H1 (cell line): Measurements from ENCODE around the gene CENPP. TPM values are rescaled to one million over a fixed set of nuclear protein-coding genes. Genes with fewer than 3 reads are reported as not detected.
"Not testable (repeated sequence)": the region's sequence is repeated elsewhere in the genome, so short reads cannot be mapped to it uniquely, and the experiment has no call there.

Source experiments
- CTCF ChIA-PET: fragments of 300-600 bp; sonication (Branson Sonifier 250); formaldehyde crosslinking; loops from one replicate; lab custom pipeline; 2021; ENCODE audit not compliant: partially characterized antibody; lab: Charles Lee
- POLR2A ChIA-PET: fragments of 300-600 bp; sonication (Branson Sonifier 250); formaldehyde crosslinking; loops from one replicate; lab custom pipeline; 2021; ENCODE audit warnings: inconsistent platforms; ENCODE audit not compliant: partially characterized antibody; lab: Charles Lee
- DNase-seq, 2 experiments: peaks; one replicate each; pipeline versions ENCODE4 v3.0.0 to v3.0.0-alpha.2; 2010 to 2022; ENCODE audit warnings: low spot score in 2 of 2, low read depth in 1 of 2, mixed read lengths in 1 of 2
- FAIRE-seq: peaks from 2 replicates; lab custom pipeline; 2011; peaks lifted over from hg19 to GRCh38; lab: Jason Lieb, UNC
- H2AFZ ChIP-seq: 2 replicates; pipeline ENCODE4 v1.8.1; 2012; ENCODE audit warnings: low read length, inconsistent platforms
- H2AK5ac ChIP-seq: 2 replicates; pipeline ENCODE4 v1.6.1; 2013; ENCODE audit warnings: low read depth, low read length
- H2BK120ac ChIP-seq: replicated peaks from 2 replicates; pipeline ENCODE3; 2013; ENCODE audit warnings: low read depth, low read length, inconsistent platforms
- H2BK12ac ChIP-seq: 2 replicates; pipeline ENCODE4 v1.6.1; 2013; ENCODE audit warnings: low read depth, low read length
- H2BK15ac ChIP-seq: 2 replicates; pipeline ENCODE4 v1.6.1; 2013; ENCODE audit warnings: low read length
- H2BK20ac ChIP-seq: 2 replicates; pipeline ENCODE4 v1.6.1; 2013; ENCODE audit warnings: low read length
- H2BK5ac ChIP-seq: 2 replicates; pipeline ENCODE4 v1.6.1; 2013; ENCODE audit warnings: low read depth, low read length
- H3K14ac ChIP-seq: 2 replicates; pipeline ENCODE4 v1.6.1; 2013; ENCODE audit warnings: inconsistent platforms; ENCODE audit not compliant: insufficient read length
- H3K18ac ChIP-seq: 2 replicates; pipeline ENCODE4 v1.6.1; 2013; ENCODE audit warnings: low read length; ENCODE audit errors: extremely low read depth
- H3K23ac ChIP-seq: 2 replicates; pipeline ENCODE4 v1.6.1; 2013; ENCODE audit warnings: inconsistent platforms; ENCODE audit not compliant: insufficient read length
- H3K23me2 ChIP-seq: 2 replicates; pipeline ENCODE4 v1.6.1; 2013; ENCODE audit warnings: low read depth, low read length
- H3K27ac ChIP-seq: 2 replicates; pipeline ENCODE4 v1.6.1; 2011; ENCODE audit warnings: low read depth, low read length, inconsistent platforms
- H3K27me3 ChIP-seq, 4 experiments: replicated peaks in 1 of 4; 1 replicate in 1 of 4; 2 replicates in 3 of 4; pipeline versions ENCODE4 v1.6.1 to v1.8.1; 2011 to 2013; ENCODE audit warnings: low read length in 3 of 4, mild to moderate bottlenecking in 3 of 4, inconsistent platforms in 2 of 4, mixed read lengths in 2 of 4, moderate library complexity in 1 of 4; ENCODE audit not compliant: control insufficient read depth in 3 of 4, insufficient read depth in 3 of 4; ENCODE audit errors: extremely low read depth in 1 of 4
- H3K36me3 ChIP-seq, 4 experiments: 2 replicates each; pipeline versions ENCODE4 v1.6.1 to v1.8.1; 2011 to 2013; ENCODE audit warnings: mild to moderate bottlenecking in 4 of 4, low read length in 3 of 4, moderate library complexity in 2 of 4, control low read depth in 1 of 4, inconsistent platforms in 1 of 4; ENCODE audit not compliant: insufficient read depth in 4 of 4, control insufficient read depth in 2 of 4
- H3K4ac ChIP-seq: replicated peaks from 2 replicates; pipeline ENCODE3; 2013; ENCODE audit warnings: low read length, low read depth, mixed read lengths, inconsistent platforms; ENCODE audit not compliant: insufficient read length
- H3K4me1 ChIP-seq, 4 experiments: replicated peaks in 1 of 4; 1 replicate in 1 of 4; 2 replicates in 3 of 4; pipeline versions ENCODE4 v1.6.1 to v1.8.1; 2011 to 2013; ENCODE audit warnings: low read length in 3 of 4, inconsistent platforms in 2 of 4, mixed read lengths in 1 of 4; ENCODE audit not compliant: insufficient read depth in 4 of 4, control insufficient read depth in 3 of 4
- H3K4me2 ChIP-seq, 2 experiments: 2 replicates each; pipeline versions ENCODE4 v1.6.1 to v1.8.1; 2011 to 2013; ENCODE audit warnings: low read depth in 2 of 2, low read length in 2 of 2, control low read depth in 1 of 2, inconsistent platforms in 1 of 2, mild to moderate bottlenecking in 1 of 2; ENCODE audit not compliant: insufficient read depth in 1 of 2
- H3K4me3 ChIP-seq, 4 experiments: fragments of 200-600, 300-600 bp in 1 of 4; sonication (generic), shearing (Covaris generic), sonication (Bioruptor Twin) in 1 of 4; 2 replicates each; pipeline versions ENCODE4 v1.5.1 to v1.8.1; 2011 to 2016; ENCODE audit warnings: low read length in 4 of 4, low read depth in 3 of 4, control low read depth in 2 of 4, inconsistent platforms in 2 of 4, mild to moderate bottlenecking in 2 of 4, mixed read lengths in 1 of 4, moderate library complexity in 1 of 4; ENCODE audit not compliant: insufficient read depth in 2 of 4; ENCODE audit errors: extremely low read depth in 1 of 4
- H3K56ac ChIP-seq: replicated peaks from 2 replicates; pipeline ENCODE3; 2013; ENCODE audit warnings: low read depth, mild to moderate bottlenecking, mixed read lengths, low read length, inconsistent platforms; ENCODE audit not compliant: insufficient read length
- H3K79me1 ChIP-seq: 2 replicates; pipeline ENCODE4 v1.6.1; 2013; ENCODE audit warnings: low read depth, low read length, control low read depth
- H3K79me2 ChIP-seq, 2 experiments: 2 replicates each; pipeline versions ENCODE4 v1.6.1 to v1.8.1; 2012 to 2013; ENCODE audit warnings: low read length in 2 of 2, mild to moderate bottlenecking in 2 of 2, inconsistent platforms in 1 of 2; ENCODE audit not compliant: insufficient read depth in 2 of 2, control insufficient read depth in 1 of 2
- H3K9ac ChIP-seq, 4 experiments: replicated peaks in 1 of 4; 1 replicate in 1 of 4; 2 replicates in 3 of 4; pipeline versions ENCODE4 v1.6.1 to v1.8.1; 2011 to 2013; ENCODE audit warnings: low read depth in 3 of 4, low read length in 3 of 4, control low read depth in 2 of 4, mild to moderate bottlenecking in 2 of 4, moderate library complexity in 2 of 4, inconsistent platforms in 1 of 4; ENCODE audit errors: extremely low read depth in 1 of 4
- H3K9me3 ChIP-seq, 2 experiments: 2 replicates each; pipeline versions ENCODE4 v1.6.1 to v1.8.1; 2012 to 2013; ENCODE audit warnings: mild to moderate bottlenecking in 2 of 2, moderate library complexity in 2 of 2, control low read depth in 1 of 2, inconsistent platforms in 1 of 2, low read depth in 1 of 2, low read length in 1 of 2, mixed read lengths in 1 of 2; ENCODE audit not compliant: insufficient read depth in 2 of 2
- H4K20me1 ChIP-seq, 2 experiments: replicated peaks in 1 of 2; 2 replicates each; pipeline versions ENCODE3 to v1.8.1; 2011 to 2013; ENCODE audit warnings: inconsistent platforms in 2 of 2, low read length in 2 of 2, mild to moderate bottlenecking in 1 of 2; ENCODE audit not compliant: insufficient read depth in 2 of 2, control insufficient read depth in 1 of 2
- H4K5ac ChIP-seq: 2 replicates; pipeline ENCODE4 v1.6.1; 2013; ENCODE audit warnings: low read length, low read depth, mixed read lengths, inconsistent platforms; ENCODE audit not compliant: insufficient read length
- H4K8ac ChIP-seq: 2 replicates; pipeline ENCODE4 v1.8.0; 2013; ENCODE audit warnings: mild to moderate bottlenecking, moderate library complexity, low read length, inconsistent platforms; ENCODE audit not compliant: insufficient read depth; ENCODE audit errors: extremely low read depth
- H4K91ac ChIP-seq: replicated peaks from 2 replicates; pipeline ENCODE3; 2013; ENCODE audit warnings: low read length, mixed read lengths, inconsistent platforms; ENCODE audit not compliant: insufficient read length
- BCL11A ChIP-seq, 2 experiments: IDR thresholded peaks; one replicate each; pipeline ENCODE4 v1.6.1; 2011; ENCODE audit warnings: low read depth in 2 of 2, low read length in 2 of 2, mild to moderate bottlenecking in 2 of 2
- CHD1 ChIP-seq: IDR thresholded peaks from 2 replicates; pipeline ENCODE4 v1.6.1; 2012; ENCODE audit warnings: low read depth, low read length, improper control_type of control experiment
- CHD2 ChIP-seq: IDR thresholded peaks from 2 replicates; pipeline ENCODE4 v1.6.1; 2012; ENCODE audit warnings: low read length, improper control_type of control experiment
- GTF2F1 ChIP-seq: IDR thresholded peaks from 2 replicates; pipeline ENCODE4 v1.6.1; 2012; ENCODE audit warnings: low read depth, low read length, improper control_type of control experiment, borderline replicate concordance
- JUN ChIP-seq: IDR thresholded peaks from 2 replicates; pipeline ENCODE4 v1.6.1; 2011; ENCODE audit warnings: low read depth, mild to moderate bottlenecking, improper control_type of control experiment, low read length
- RAD21 ChIP-seq, 2 experiments: IDR thresholded peaks in 1 of 2; conservative IDR thresholded peaks in 1 of 2; 2 replicates each; pipeline ENCODE4 v1.6.1; 2011; ENCODE audit warnings: low read depth in 2 of 2, low read length in 2 of 2, improper control_type of control experiment in 1 of 2, inconsistent platforms in 1 of 2, mild to moderate bottlenecking in 1 of 2, moderate library complexity in 1 of 2
- SIRT6 ChIP-seq: IDR thresholded peaks from one replicate; pipeline ENCODE4 v1.7.1; 2012; ENCODE audit warnings: low read length, inconsistent platforms
- TEAD4 ChIP-seq: IDR thresholded peaks from 2 replicates; pipeline ENCODE4 v1.6.1; 2012; ENCODE audit warnings: low read depth, low read length, inconsistent platforms, mixed read lengths
- YY1 ChIP-seq: IDR thresholded peaks from 2 replicates; pipeline ENCODE4 v1.6.1; 2011; ENCODE audit warnings: low read depth, mild to moderate bottlenecking, low read length
- WGBS, 2 experiments: shearing (Covaris generic) in 1 of 2; methylation state at CpG; one replicate each; pipeline versions ENCODE4 v1.1.6 to v1.1.7; 2013 to 2015; ENCODE audit warnings: low lambda C conversion rate in 2 of 2, mixed read lengths in 2 of 2, inconsistent platforms in 1 of 2, low coverage in 1 of 2, missing lambda C conversion rate in 1 of 2; ENCODE audit not compliant: insufficient replicate concordance in 2 of 2, insufficient coverage in 1 of 2, insufficient read length in 1 of 2; ENCODE audit errors: extremely low coverage in 1 of 2, missing lambda C conversion rate in 1 of 2; 5-methylcytosine and 5-hydroxymethylcytosine counted together
- polyA plus RNA-seq, 7 experiments: library from polyadenylated mRNA; depleted of rRNA in 3 of 7; stranded (reverse) in 5 of 7; unstranded in 2 of 7; fragments of >200 nt in 5 of 7; fragments of 200-250 nt in 2 of 7; gene quantifications; 1 replicate in 5 of 7; 2 replicates in 1 of 7; 4 replicates in 1 of 7; pipeline versions ENCODE4 v1.2.1 to v1.2.3, GENCODE V29; 2011 to 2013; ENCODE audit warnings: missing spikeins in 2 of 7, mixed read lengths in 2 of 7
- total RNA-seq: library from RNA; stranded (reverse); fragmentation: NEBNext Ultra II Directional; extraction: Animal tissue kit (Norgen Biotek cat#: 25700); gene quantifications from 2 replicates; pipeline ENCODE4 v1.2.1, GENCODE V29; 2021

Gene CENPP
- total and polyA plus RNA-seq, 2 of the 8 experiments (the other 6 are each of a cell fraction or from before 2014, with no cell fraction given) = 2.7 to 10.8 TPM

DNA sequence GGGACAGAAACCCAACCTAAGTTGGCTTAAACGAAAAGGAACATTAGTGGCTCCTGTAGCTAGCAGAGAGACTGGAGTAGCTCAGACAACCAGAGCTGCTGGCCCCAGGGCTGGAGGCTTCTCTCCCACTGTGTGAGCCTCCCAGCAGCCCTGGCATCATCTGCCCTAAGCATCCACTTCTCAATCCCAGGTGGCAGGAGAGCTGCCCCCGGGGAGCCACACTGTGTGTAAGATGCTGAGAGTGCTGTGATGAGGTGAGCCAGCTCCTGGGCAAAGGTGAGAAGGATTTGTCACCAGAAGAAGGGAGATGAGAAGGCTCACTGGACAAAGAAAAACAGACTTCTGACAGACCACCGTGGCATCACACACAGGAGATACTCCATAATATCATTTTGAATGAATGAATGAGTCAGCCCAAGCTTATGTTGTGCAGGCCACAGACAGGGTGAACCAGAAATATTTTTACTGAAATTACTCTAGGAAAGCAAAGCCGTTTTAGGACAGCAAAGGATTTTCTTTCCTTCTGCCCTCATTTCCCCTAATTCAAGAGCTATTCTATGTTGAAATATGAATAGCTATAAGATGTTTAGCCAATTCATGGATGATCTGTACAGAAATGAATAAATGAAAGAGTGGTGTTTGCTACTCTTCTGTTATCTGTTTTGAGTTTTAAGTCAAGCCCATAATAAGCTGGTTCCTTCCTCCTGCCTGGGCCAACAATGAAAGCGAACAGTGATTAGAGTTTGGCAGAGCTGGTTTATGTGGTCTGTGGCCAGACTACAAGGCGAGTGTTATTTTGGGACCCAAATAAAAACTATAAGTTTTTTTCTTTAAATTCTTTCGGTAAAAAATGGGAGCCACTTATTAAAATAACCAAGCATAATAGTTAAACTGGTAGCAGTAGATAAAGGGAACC lies 267.5 kb downstream of the CENPP start (continued):
- TF ChIP-seq YY1 = no peak
- TF ChIP-seq TEAD4 = no peak
- no peak for TF ChIP-seq JUN
- no peak for TF ChIP-seq CHD2
- no peak for TF ChIP-seq CHD1
- TF ChIP-seq RAD21 (IDR thresholded peaks at IDR 0.05 in 1 of 2, conservative IDR thresholded peaks at IDR 0.05 in 1 of 2; ENCODE audit: low read depth in 2 of 2, low read length in 2 of 2) = no peak
- TF ChIP-seq BCL11A (IDR thresholded peaks at IDR 0.05; ENCODE audit: low read depth in 2 of 2, low read length in 2 of 2) = no peak
- TF ChIP-seq SIRT6 = no peak
- TF ChIP-seq GTF2F1 = no peak

DNA sequence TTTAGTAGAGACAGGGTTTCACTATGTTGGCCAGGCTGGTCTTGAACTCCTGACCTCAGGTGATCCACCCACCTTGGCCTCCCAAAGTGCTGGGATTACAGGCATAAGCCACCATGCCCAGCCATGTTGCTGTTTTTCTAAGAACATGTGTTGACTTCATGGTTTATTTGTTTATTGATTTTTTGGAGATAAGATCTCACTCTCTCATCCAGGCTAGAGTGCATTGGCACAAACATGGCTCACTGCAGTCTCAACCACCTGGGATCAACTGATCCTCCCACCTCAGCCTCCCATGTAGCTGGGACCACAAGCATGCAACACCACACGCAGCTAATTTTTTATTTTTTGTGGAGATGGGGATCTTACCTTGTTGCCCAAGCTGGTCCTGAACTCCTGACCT lies 269.3 kb downstream of the CENPP start:
- H3K23me2 ChIP-seq, H3K4me2 ChIP-seq, H4K91ac ChIP-seq, H2AK5ac ChIP-seq, H3K27me3 ChIP-seq, H3K9me3 ChIP-seq, H3K4me3 ChIP-seq, H3K4ac ChIP-seq, H3K27ac ChIP-seq, H3K79me1 ChIP-seq, H4K8ac ChIP-seq, DNase-seq, H4K20me1 ChIP-seq, H2BK5ac ChIP-seq, H3K14ac ChIP-seq, H3K36me3 ChIP-seq, H3K23ac ChIP-seq, H2BK20ac ChIP-seq, H2BK15ac ChIP-seq, H3K56ac ChIP-seq, CTCF ChIA-PET, H2BK12ac ChIP-seq, H4K5ac ChIP-seq, H2AFZ ChIP-seq, H3K79me2 ChIP-seq, FAIRE-seq, H3K4me1 ChIP-seq, H3K18ac ChIP-seq, H2BK120ac ChIP-seq, POLR2A ChIA-PET, H3K9ac ChIP-seq: not testable (repeated sequence)
- WGBS, 2 experiments = 75% methylated on average over 1 of the region's 1 CpG; no CpG with 5 or more reads in 1 of the 2 experiments
